ENCODE results near the gene ANGPTL4.

DNA sequence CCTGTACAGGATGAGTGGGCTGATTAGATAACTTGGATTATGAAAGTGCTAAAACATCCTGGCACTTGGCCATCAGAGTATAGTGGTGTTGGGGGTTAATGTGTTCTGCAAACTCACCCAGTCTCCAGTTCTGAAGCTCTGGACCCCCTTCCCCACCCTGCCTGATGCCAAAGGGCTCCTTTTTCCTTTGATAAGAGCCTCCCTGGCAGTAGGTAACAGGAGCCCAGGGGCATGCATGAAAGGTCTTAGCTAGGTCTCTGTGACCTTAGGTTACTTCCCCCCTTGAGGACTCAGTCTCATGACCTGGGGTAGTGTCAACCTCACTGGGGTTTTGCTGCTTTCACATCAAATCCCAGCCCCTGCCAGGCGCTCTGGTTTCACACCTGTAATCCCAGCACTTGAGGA lies 40.2 kb upstream of the ANGPTL4 start:
- TF ChIP-seq, protein P1, sequence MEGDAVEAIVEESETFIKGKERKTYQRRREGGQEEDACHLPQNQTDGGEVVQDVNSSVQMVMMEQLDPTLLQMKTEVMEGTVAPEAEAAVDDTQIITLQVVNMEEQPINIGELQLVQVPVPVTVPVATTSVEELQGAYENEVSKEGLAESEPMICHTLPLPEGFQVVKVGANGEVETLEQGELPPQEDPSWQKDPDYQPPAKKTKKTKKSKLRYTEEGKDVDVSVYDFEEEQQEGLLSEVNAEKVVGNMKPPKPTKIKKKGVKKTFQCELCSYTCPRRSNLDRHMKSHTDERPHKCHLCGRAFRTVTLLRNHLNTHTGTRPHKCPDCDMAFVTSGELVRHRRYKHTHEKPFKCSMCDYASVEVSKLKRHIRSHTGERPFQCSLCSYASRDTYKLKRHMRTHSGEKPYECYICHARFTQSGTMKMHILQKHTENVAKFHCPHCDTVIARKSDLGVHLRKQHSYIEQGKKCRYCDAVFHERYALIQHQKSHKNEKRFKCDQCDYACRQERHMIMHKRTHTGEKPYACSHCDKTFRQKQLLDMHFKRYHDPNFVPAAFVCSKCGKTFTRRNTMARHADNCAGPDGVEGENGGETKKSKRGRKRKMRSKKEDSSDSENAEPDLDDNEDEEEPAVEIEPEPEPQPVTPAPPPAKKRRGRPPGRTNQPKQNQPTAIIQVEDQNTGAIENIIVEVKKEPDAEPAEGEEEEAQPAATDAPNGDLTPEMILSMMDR (IDR thresholded peaks at IDR 0.05; ENCODE audit: low read length): no peak
- TF ChIP-seq EZH2 (IDR thresholded peaks at IDR 0.05; ENCODE audit: borderline replicate concordance, low read length): no peak
